K562 (cell line): ENCODE measurements around the gene TUBB4B. TPM values are rescaled to one million over a fixed set of nuclear protein-coding genes. Genes with fewer than 3 reads are reported as not detected.
A peak's percentile ranks its signal among the peaks of the same experiment; 100 is the strongest.

Experiments used
- ELF1 ChIP-seq: fragments of 200-800 bp; sonication (Bioruptor generic); IDR thresholded peaks from 2 replicates; pipeline ENCODE4 v1.6.1; 2016; ENCODE audit warnings: missing genetic modification characterization, missing compliant biosample characterization
- ETV1 ChIP-seq: fragments of 450-650 bp; conservative IDR thresholded peaks from 2 replicates; pipeline ENCODE4 v1.6.1; 2016; ENCODE audit warnings: missing genetic modification characterization, control low read depth, low read depth, missing compliant biosample characterization
- FOXK1 ChIP-seq: sonication (generic); formaldehyde crosslinking; IDR thresholded peaks from 2 replicates; pipeline ENCODE4 v1.8.0; 2022; ENCODE audit warnings: missing genetic modification reagents, mild to moderate bottlenecking, borderline replicate concordance
- GABPA ChIP-seq: fragments of 200-800 bp; sonication (Bioruptor generic); conservative IDR thresholded peaks from 2 replicates; pipeline ENCODE4 v1.6.1; 2016; ENCODE audit warnings: low read depth, missing genetic modification characterization, missing compliant biosample characterization
- ZNF449 ChIP-seq: fragments of 250-450 bp; sonication (Bioruptor Pico); IDR thresholded peaks from 2 replicates; pipeline ENCODE4 v1.8.0; 2022; ENCODE audit warnings: moderate library complexity, mild to moderate bottlenecking, inconsistent platforms
- polyA plus RNA-seq, 8 experiments: library from polyadenylated mRNA; depleted of rRNA in 4 of 8; stranded (reverse) in 5 of 8; unstranded in 3 of 8; fragments of >200 nt; fragmentation: Nextera tagmentation in 2 of 8; fragmentation: Illumina TruSeq in 1 of 8; extraction: Ambion mirVana in 2 of 8; extraction: Trizol in 1 of 8; gene quantifications; 2 replicates each; pipeline versions ENCODE4 v1.2.1 to v1.2.3, GENCODE V29; 2011 to 2014; ENCODE audit warnings: inconsistent platforms in 1 of 8, missing spikeins in 1 of 8
- total RNA-seq, 7 experiments: library from RNA; depleted of rRNA in 6 of 7; stranded (reverse); fragments of >200 nt in 6 of 7; fragmentation: Illumina TruSeq in 2 of 7; extraction: Trizol in 2 of 7; gene quantifications; 2 replicates each; pipeline versions ENCODE4 v1.2.1 to v1.2.3, GENCODE V29; 2011 to 2021; ENCODE audit warnings: low replicate concordance in 1 of 7

Gene TUBB4B
- total and polyA plus RNA-seq, 9 of the 15 experiments (the other 6 are each of a cell fraction or from before 2014, with no cell fraction given): 24.1 to 443 (median 268) TPM

- TF ChIP-seq ELF1 (tag) (0 out of 2 replicates have a peak, but pooled peaks have one; percentile 8), GABPA (tag) (peak; percentile 10; the same call in 1 of the 2 replicates), ETV1 (0 out of 2 replicates have a peak, but pooled peaks have one; percentile 19), FOXK1 (CRISPR knock-in tag) (peak; percentile 64; the same call in 1 of the 2 replicates), ZNF449 (CRISPR knock-in tag) (no peak)
Observed at GRCh38 chr9:137278061-137278701, 37.1 kb downstream of the TUBB4B start (continued).
